G401.6 (cell line): ENCODE data around the gene IL1RAPL2.
"Not testable (repeated sequence)": the region's sequence is repeated elsewhere in the genome, so short reads cannot be mapped to it uniquely, and the experiment has no call there.

ENCODE experiments used
- FAIRE-seq: peaks from 2 replicates; lab custom pipeline; 2012; peaks lifted over from hg19 to GRCh38; lab: Jason Lieb, UNC

Gene IL1RAPL2

DNA sequence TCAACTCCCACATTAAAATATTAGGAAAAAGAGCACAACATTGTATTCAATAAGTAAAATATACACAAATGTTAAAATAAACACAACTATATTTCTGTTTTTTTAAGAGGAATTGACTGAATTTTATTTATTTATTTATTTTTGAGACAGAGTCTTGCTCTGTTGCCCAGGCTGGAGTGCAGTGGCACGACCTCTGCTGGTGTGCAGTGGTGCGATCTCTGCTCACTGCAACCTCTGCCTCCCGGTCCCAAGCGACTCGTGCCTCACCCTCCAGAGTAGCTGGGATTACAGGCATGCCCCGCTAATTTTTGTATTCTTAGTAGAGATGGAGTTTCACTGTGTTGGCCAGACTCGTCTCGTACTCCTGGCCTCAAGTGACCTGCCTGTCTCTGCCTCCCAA is 623.1 kb downstream of the IL1RAPL2 start:
- no peak for FAIRE-seq

DNA sequence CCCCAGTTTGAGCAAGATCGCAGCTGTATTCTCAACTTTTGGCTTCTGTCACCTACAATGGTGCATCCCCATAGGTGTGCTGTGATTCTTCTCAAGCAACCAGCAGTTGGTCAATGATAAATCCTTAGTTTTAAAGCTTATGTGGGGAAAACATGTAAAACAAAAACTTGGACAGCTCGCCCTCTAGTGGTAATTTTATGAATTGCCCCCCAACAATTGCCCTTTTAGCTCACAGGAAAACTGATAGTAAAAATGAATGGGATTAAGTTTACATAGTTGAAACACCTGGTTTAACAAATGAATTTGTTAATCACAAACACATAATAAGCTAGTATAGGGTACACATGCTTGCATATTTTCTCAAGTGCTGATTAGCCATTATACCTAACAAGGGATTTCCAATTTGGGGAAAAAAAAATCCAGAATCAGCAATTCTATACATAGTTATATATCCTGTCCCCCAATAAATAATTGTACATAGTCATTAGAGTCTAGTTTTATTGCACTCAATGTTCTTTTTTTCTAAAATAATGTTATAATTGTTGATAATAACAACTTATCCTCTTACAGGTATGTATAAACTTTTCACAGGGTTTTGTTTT is 624.4 kb downstream of the IL1RAPL2 start:
- peak; percentile 88 for FAIRE-seq

DNA sequence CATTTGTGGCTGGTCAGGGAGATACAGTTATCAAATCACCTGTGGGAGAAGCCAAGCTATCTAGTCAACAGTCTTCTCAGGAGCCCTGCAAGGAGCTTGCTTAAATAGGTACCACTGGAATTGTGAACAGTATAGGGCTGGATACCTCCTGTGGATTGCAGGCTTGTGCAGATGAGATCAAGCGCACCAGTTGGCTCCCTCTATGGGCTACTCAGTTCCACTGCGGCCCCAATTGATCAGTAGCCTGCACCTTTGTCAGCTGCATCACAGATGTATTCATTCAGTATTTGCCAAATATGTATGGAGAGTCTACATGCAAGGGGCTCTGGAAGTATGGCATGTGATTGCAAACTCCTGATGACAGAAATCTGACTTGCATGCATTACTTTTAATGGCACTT is 625.9 kb downstream of the IL1RAPL2 start:
- FAIRE-seq, result no peak

DNA sequence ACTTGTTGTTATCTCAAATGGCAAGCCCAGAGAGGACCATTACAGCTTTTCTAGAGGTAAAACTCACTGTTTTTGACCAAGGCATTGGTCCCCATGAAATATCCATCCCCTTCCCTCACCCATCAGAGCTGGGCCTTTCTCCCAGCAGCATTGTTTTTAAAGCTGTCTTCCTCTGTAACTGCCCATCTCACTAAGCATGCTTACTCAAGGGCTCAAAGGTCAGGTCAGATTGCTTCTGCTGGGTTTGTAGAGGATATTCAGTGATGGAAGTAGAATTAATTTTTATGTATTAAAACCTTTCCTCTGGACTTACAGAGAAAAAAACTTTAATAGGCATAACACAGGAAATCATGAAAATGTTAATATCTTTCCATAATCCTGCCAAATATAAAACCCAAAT is 643.4 kb downstream of the IL1RAPL2 start:
- FAIRE-seq, result no peak

DNA sequence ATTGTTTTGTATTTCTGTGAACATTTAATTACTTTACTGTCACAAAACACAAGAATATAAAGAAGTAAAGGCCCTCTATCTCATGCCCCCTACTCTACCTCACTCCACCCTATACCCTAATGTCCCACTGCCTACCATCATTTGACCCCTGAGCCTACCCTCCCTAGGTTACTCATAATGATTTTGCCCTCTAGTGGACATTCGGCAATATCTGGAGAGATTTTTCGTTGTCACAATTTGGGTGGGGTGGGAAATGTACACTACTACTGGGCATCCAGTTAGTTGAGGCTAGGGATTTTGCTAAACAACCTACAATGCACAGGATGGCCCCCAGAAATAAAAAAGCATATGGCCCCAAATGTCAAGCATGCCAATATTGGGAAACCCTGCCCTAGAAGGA is 644.3 kb downstream of the IL1RAPL2 start:
- no peak for FAIRE-seq

DNA sequence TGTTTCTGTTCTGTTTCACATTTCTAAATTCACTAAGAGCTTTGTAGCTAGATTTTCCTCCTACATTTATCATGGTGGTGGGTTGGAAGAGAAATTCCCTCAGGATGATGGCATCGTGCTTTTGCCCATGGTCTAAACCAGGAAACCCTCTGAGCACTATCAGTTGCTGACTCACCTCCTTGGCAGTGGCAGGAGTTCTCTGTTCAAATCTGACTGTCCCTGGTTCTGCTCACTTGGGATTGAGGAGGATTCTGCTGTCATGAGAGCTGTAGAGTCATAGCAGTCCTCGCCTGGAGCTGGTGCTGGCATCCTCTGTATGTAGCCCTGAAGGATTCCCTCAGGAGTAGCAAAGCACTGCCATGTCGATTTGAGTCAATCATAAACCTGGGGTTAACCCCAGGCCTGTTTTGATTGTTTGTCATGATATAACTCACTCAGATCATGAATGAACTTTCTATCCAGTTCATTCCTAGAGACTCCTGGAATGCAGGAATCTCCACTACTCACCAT is 645.1 kb downstream of the IL1RAPL2 start:
- no peak for FAIRE-seq

DNA sequence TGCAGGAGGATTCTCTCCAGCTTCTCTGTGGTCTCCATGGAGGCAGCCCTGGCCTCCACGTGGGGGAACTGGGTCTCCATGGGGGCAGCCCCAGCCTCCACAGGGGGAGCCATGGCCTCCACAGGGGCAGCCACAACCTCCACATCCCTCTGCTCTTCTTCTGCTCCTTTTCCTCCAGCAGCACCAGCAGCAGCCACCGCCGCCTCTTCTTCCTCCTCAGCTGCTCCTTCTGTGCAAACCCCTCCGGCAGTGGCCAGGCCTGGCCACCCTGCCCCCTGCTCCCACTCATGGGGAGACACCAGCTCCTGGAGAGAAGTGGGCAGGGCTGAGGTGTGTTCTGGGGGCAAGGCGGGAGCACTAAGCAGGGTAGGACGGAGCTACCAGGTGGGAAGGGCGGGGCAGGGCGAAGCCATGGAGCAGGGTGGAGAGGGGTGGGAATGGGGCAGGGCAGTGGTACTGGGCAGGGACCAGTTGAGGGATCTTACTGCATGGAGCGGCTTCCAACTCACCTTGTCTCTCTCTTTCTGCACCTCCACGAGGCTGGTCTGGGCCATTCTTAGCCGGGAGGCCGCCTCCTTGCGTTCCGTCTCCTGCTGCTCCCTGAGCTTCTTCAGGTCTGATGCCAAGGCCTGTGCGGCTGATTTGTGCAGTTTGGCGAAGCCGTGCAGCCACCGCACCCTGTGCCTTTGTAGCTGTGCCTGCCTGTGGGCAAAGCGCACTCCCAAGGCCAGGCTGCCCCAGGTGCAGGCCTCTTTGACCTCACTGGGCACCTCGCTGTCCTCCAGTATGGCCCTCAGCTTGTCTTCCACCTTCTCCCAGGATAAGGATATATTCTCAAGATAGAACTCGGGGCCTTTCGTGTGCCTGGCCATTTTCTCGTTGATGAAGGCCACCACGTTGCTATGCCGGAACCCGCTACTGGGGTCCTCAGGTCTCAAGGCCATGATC is 653.7 kb downstream of the IL1RAPL2 start:
- FAIRE-seq, result no peak

DNA sequence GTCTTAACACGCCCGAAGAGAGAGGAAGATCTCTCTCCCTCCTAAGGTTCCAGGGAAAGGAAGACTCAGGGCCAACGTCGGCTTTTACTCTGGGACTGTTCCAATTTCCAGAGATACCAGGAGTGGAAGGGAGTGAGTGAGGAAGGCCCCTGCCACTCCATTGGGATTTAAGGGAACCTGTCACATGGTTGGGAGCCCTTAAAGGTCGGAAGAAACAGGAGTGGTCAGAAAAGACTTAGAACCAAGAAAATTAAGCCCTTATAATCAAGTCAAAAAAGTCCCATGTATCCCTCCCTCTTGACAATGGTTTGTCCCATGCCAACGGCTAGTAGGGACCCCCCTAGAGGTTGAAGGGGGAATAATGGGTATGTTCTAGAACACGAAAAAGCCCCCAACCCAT is 654.6 kb downstream of the IL1RAPL2 start, which contains the start of gene TEX13A:
Gene TEX13A (minus strand): TSS at position 59 of the 400 bp plus-strand sequence. CDS start 297 bp downstream, outside the sequence.
- no peak for FAIRE-seq

DNA sequence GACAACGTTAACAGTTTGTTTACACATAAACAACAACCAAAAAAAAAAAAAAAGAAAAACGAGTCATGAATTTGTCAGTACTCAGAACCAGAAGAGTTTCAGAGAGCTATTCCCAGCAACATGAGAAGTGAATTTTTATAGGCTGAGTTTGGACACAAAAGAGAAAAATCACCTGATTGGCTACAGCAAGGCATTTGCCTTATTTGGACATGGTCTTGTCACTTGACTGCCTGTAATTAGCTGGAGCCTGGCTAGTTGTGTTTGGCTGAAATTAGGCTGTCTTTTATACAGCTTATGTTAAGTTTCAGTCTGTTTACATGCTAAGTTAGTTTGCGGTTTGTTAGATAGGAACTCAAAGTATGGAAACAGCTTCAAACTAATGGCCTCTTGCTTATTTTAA is 655.4 kb downstream of the IL1RAPL2 start:
- FAIRE-seq, result no peak

DNA sequence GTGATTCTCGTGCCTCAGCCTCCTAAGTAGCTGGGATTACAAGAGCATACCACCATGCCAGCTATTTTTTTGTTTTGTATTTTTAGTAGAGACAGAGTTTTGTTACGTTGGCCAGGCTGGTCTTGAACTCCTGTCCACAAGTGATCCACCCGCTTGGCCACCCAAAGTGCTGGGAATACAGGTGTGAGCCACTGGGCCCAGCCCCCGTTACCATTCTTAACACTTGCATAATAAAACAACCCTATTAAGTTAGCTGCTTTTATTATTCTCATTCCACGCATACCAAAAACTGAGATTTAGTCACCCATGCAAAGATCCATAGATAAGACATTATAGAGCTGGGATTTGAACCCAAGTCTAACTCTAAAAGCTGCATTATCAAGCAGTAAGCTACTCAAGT is 660.5 kb downstream of the IL1RAPL2 start:
- no peak for FAIRE-seq

DNA sequence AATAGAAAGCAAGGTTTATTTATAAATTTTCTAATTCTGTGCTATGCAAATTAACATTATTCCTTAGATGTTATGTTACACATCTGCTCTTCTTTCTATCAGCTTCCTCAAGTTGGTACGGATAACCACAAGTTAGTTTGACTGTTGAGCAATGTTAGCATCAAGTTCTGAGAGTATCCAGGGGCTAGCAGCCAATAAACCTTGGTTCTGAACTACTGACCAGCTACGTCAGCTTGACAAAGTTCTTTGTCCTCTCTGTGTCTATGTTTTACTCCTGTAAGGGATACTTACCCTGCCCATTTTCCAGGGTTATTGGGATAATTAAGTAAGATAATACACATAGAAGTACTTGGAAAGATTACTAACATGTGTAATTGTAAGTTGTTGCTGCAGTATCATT is 662.6 kb downstream of the IL1RAPL2 start:
- no peak for FAIRE-seq

DNA sequence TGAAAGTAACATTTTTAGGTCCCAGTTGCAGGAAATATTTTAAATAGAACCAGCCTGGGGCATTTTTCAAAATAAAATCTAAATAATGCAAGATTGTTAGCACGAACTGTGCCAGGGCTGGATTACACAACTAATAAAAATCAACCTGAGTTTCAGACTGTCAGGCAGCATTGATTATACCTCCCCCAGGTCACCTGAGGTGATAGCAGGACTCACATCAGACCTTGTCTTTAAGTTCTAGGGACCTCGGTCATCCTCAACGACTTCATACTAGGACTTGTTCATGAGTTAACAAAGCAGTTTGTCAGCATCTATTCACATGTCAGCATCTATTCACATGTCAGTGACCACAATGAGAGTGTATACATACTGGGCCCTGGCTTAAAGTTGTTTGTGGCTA is 663.1 kb downstream of the IL1RAPL2 start:
- no peak for FAIRE-seq

DNA sequence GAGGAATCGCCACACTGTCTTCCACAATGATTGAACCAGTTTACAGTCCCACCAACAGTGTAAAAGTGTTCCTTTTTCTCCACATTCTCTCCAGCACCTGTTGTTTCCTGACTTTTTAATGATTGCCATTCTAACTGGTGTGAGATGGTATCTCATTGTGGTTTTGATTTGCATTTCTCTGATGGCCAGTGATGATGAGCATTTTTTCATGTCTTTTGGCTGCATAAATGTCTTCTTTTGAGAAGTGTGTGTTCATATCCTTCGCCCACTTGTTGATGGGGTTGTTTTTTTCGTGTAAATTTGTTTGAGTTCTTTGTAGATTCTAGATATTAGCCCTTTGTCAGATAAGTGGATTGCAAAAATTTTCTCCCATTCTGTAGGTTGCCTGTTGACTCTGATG is 671.4 kb downstream of the IL1RAPL2 start:
- not testable (repeated sequence) for FAIRE-seq

DNA sequence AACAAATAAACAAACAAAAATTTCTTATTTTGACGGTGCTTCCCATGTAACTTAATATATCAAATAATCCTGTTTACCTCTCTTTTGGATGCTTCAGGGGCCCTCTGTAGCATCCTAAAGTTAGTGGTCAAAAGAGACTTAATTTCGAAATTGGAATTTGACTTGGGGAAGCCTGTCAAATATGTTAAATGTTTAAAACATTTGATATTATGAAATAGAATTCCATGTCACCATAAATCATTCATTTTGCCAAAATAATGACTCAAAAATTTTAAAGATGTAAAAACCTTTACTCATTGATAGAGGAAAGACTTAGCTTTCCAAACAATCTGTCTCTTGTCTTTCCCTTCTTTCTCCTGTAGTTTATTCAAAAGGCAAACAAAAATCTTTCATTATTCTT is 675.1 kb downstream of the IL1RAPL2 start:
- no peak for FAIRE-seq

DNA sequence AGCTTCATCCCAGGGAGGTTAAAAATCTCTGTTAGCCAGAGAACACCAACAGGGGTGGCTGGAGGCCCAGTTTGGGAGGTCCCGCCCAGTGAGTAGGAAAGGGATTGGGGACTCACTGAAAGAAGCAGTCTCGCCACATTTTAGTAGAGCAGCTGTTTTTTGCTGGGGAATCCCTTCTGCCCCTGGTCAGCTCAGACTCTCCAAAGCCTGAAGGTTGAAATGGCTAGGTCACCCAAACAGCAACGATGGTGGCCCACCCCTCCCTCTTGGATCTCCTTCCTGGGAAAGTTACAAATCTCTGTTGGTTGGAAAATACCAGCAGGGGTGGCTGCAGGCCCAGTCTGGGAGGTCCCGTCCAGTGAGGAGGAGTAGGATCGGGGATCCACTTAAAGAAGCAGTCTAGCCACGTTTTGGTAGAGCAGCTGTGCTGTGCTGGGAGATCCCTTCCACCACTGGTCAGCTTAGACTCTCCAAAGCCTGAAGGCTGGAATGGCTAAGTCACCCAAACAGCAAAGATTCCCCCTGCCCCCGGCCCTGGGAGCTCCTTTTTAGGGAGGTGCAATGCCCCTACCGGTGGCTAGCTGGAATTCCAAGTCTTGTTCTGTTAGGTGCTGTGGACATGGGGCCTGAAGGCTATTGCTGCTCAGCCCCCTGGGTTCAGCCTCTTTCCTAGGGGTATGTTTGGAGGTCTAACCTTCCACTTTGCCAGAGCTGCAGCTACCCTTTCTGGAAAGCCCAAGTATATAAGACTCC is 694.5 kb downstream of the IL1RAPL2 start:
- FAIRE-seq, result no peak

DNA sequence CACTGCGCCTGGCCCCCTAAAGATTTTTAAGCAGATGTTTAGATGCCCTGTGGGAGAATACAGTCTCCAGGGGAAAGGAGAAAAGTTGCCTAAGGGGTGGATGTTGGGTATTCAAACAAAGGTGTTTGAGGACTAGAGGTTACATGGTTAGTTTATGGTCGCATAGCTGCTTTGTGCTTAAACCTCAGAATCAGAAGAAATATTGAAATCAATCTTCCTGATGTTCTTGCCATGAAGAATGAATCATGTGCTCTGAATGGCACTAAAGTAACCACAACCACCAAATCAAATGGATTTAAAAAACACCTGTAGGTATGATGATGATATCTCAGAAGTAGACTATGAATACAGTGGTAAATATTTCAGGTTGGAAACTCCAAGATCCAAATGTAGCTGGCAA is 697.2 kb downstream of the IL1RAPL2 start:
- FAIRE-seq, result no peak

DNA sequence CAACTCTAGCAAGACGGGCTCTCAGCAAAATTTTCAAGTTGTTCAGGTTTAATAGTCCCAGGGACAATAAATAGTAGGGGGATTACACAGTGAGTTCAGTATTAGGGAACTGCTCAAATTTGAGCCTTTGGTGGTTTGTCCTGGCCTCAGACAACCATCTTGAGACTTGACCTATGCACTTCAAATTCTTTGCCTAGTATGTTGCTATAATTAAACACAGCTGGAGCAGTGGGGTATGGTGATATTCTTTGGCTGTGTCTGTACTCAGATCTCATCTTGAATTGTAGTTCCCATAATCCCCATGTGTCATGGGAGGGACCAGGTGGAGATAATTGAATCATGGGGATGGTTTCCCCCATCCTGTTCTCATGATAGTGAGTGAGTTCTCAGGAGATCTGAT is 697.8 kb downstream of the IL1RAPL2 start:
- FAIRE-seq, result no peak

DNA sequence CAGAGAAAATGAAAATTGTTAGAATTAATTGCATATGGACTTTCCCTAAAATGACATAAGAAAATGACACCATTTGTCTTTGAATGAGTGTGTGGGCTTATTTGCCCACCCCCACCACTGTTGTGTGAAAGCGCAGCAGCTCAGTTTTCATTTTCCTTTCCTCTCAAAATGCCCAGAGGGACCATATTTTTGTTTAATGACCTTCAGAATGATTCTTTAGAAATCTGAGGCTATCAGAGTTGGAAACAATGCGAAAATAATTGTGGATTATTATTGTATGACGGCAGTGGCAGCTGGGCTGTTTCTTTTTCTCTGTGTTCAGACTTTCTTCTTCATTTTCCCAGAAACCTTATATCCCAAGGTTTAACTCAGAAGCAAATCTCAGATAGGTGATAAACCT is 699.1 kb downstream of the IL1RAPL2 start:
- FAIRE-seq, result no peak

DNA sequence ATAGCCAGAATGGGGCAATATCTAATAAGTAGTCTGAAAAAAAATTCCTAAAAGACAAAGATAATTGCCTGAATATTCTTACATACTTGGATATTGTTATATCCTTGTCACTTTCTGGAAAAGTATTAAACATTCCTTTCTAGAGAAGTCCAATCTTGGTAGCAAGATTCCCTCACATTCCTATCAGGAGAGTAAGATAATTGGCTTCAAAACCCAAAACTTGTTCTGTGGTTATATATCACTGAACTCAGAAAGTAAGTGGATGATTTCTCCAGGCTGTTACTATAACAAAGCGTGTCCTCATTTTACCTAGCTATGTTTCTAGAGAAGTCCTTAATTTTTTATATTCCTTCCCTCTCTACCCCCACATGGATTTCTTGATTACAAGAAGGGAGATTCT is 700.5 kb downstream of the IL1RAPL2 start:
- FAIRE-seq, result no peak

DNA sequence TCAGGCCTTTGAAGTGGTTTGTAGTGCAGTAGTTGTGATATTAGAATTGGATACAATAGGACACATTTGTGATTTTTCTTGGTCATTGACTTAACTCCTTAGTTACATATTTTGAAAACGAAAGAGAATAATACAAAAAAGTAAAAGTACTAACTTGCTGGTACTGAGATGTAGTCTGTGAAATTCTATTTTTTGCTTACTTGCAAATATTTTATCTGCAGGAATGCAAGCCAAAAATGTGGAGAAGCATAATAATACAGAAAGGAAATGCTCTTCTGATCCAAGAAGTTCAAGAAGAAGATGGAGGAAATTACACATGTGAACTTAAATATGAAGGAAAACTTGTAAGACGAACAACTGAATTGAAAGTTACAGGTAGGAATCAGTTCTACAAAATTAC is 701.2 kb downstream of the IL1RAPL2 start:
- FAIRE-seq, result no peak

DNA sequence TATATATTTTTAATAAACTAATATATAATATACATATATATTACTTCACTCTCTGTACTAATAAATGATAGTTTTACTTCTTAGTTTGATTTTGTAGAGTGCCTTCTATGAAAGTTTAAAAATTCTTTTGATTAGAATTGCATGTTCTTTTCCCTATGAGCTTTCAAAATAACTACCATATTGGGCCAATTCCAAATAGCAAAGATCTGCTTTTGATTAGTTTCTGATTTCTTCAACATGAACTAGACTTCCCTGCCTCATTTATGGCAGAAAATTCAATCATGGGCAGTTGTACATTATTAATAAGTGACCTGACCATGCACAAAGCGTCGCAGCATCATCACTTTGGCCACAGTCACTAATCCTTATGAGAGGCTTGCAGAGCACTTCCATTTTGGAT is 703.4 kb downstream of the IL1RAPL2 start:
- no peak for FAIRE-seq

DNA sequence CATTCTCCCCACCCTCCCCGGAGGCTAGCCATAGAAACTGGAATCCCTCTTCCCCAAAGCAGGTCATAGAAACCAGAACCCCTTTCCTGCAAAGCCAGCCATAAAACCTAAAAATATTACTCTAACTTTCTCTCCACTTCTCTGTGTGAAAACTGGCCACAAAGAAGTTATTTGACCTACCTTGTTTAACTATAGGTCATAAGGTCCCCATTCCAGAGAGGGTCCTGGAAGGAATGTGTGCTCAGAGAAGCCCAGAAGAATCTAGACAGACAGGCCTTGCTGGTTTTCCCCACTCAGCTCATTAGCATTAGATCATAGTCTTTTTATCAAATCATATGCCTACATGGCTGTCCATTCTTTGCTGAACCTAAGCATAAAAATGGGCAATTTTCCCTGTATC is 707.3 kb downstream of the IL1RAPL2 start:
- FAIRE-seq, result no peak

DNA sequence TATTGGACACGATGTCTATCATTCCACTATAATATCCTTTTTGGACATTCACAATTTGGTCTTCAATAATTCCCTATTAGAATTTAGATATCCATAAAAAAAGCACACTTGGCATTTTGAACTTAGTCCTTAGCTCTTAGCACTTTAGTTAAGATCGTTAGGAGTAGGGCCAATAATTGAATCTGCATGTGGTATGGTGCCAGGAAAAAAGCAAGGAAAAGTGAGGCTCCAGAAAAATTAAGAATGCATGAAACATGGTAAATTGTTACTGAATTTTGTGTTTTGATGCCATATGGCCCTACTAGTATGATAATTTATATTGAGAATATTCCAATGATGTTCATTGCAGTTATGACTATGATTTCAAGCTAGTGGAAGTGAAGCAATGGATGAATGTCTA is 708.1 kb downstream of the IL1RAPL2 start:
- no peak for FAIRE-seq
